Activated CD4-positive, CD25-positive, alpha-beta regulatory T cell treated with anti-CD3 and anti-CD28 coated beads, Interleukin-2, amount 50 U/mL, for 72 hours (primary cell): ENCODE measurements around the gene C17orf100.
"Not testable (repeated sequence)": the region's sequence is repeated elsewhere in the genome, so short reads cannot be mapped to it uniquely, and the experiment has no call there.

Experiments used
- DNase-seq: peaks from one replicate; pipeline ENCODE4 v3.0.0; 2021

Gene C17orf100

DNA sequence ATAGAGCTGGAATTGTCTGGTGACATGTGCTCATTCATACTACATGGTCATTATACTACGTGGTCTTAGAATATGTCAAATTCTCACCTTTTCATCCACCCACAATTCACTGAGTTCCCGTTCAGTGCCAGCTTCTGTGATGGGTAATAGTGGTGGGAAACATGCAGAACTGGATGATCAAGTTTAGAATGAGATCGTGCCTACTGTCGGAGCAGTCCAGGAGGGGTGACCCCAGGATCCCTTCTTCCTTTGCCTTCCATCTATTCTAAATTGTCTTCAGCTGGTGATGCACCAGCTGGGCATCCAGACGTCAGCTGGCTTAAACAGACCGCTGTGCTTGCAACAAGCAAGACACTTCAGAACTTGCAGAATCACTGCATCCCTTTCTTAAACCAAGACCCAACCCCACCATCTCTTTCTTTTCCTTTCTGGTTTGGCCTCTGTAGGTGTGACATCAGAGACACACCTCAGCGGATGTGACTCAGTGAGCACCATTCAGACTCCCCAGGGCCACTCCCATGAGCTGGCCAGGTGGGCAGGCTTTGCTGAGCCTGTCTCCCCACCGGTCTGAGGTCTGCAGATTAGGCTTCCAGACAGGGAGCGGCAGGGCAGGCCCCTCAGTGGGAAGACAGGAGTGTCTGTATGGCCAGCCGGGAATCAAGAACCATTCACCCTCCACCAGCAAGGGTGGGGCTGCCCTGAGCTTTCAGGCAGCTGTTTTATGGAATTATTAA, 18.1 kb downstream of the C17orf100 start:
- DNase-seq, result no peak

DNA sequence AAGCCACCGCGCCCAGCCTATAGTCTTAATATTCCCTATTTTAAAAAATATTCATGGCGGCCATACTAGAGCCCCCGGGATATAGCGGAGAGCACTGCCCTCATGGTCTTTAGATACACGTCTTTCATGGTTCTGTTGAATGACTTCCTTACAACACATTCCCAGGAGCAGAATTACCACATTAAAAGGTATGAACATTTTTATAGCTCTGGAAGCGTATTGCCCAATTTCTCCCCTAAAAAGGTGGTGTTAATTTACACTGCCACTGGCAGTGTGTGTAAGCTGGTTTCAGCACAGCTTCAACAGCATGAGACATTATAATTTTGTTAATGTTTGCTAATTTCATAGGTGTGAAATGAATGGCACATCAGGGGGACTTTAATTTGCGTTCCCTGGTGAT, 19.0 kb downstream of the C17orf100 start:
- DNase-seq, result no peak

DNA sequence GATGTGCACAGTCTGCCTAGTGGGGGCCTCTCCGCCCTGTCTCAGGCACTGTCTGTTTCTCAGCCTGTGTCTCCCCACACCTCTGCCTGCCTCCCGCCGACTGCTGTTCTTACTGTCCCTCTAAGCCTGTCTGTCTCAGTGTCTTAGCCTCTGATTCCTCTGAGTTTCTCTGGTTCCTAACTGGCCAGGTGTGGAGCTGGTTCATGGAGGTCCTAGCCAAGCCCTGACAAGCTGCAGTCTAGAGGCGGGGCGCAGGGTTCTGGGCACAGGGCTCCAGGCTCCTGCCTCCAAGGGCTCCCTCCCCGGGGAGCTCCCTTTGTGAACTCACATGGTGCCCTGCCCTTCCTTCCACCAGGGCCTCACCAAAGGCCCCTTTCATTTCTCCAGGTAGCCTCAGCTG, 19.4 kb downstream of the C17orf100 start:
- DNase-seq, result no peak

DNA sequence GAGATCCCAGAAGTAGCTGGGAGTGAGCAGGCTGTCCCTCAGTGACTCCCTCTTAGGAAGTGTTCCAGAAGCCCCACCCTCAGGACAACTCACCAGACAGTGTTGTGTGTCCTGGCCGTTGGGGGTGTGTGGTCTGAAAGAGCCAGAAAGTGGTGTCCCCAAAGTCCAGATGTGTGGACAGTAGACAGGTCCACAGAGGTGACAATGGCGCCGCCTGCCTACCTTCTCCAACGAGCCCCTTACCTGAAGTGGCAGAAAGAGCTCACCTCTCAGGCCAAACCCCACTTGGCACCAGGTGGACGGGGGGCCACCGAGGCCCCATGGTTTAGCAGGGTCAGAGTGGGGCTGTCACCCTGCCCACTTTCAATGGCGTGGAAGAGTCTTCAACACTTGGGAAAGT, 19.9 kb downstream of the C17orf100 start:
- no peak for DNase-seq

DNA sequence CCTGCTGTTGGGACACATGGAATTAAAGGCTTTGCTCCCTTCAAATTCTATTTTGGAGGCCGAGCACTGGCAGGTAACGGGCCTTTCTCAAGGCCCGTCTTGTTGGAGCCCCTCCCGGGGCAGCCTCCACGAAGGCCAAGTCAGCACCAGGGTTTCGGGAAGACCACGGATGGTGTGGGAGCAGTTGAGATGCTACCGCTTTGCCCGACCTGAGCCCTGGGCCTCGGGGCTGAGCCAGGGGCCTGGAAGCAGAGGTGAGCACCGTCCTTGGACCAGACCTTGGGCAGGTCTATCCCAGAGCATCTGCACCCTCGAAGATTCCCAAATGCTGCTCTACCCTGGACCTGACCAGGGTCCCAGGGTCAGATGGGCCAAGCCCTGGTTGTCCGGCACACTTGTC, 23.0 kb downstream of the C17orf100 start:
- DNase-seq, result no peak

DNA sequence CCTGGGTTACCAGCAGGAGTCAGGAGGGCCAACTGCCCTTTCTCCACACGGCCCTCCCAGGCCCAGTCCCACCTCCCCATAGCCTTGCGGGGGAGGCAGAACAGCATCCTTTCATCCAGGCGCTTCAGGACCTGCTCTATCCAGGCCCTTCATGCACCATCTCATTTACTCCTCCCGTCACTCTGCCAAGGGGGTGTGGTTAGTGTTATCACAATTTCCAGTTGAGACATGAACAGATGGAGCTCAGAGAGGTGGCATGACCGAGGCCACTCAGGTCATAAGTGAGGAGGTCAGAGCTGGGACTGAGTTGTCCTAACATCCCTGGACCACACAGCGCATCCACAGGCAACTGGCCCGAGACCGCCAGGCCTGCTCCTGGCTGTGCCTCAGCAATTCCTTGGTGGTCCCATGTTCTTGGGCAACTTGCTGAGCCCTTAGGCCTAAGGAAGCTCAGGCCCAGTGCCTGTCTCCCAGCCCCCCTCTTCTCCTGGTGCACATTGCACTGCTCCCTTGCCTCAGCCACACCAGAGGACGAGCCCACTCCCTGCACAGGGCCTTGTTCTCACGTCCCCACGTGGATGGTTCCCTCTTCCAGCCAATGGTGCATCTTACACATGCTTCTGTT, 23.8 kb downstream of the C17orf100 start:
- DNase-seq, result no peak

DNA sequence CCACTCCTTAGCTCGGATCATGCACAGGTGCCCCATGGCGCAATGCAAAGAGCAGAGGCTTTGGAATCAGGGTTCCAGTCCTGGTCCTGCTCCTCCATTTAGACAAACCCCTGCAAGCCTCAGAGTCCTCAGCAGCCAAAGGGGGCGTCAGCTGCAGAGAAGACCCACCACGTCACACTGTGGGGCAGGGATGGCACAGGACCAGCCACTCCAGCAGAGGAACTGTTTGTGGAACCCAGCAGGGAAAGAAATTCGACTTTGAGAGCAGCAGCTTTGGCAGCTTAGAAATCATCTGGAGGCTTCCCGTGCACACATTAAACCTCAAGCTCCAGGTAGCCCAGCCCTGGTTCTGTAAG, 25.2 kb downstream of the C17orf100 start:
- DNase-seq, result no peak

DNA sequence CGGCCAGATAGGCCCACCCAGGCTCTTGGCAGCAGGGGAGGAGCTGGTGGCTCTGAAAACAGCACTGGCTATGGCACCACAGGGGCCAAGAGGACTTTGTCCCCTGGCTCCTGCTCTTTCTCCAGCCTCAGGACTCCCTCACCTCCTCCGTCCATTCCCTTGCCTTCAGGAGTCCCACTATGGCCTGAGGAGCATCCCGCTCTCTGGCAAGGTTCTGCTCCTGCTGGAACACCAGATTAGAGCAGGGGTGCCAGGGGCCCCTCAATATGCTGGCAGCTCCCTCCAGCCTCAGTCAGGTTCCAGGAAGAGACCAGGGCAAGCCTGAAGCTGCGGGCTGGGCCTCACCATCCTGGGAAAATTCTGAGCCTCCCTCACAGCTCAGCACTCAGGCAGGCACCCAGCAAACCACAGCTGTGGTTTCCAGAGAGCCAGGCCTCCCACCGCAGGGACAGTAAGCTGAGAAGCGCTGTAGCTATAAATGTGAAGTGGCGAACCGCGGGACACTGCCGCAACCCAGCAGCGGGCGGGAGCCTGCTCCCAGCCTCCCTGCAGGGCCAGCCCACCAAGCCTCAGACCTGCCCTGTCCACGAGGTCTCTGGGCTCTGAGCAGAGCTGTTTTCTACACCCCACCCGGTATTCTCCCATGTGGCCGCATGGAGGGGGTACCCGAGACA, 25.7 kb downstream of the C17orf100 start:
- no peak for DNase-seq

DNA sequence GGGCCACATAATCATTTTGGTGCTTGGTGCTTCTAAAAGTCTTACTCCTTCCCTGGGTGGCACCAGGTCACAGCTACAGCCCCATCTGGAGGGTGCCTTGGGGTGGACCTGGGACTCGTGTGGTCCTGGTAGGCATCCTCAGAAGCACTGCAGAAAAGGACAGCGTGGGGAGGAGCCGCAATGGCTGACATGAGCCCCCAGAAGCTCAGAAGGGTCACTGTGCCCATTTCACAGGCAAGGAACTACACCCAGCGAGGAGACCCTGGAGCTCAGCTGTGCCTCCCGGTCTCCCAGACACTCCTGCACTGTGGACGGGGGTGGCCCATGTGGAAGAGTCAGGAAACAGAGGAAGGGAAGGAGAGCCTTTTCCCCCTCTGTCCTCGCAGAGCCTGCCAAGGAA, 26.4 kb downstream of the C17orf100 start:
- DNase-seq, result no peak

DNA sequence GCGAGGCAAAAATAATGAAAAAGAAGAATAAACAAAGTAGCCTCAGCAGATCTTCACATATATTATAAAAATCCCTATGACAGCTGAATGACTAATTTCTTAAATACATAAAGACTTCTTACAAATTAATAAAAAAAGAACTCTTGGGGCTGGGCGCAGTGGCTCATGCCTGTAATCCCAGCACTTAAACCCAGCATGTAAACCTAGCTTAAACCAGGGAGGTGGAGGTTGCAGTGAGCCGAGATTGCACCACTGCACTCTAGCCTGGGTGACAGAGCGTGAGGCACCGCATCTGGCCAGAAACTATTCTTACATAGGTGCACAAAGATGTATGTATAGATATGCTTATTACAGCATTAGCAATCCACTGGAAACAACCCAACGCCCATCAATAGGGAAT, 27.7 kb downstream of the C17orf100 start:
- no peak for DNase-seq

DNA sequence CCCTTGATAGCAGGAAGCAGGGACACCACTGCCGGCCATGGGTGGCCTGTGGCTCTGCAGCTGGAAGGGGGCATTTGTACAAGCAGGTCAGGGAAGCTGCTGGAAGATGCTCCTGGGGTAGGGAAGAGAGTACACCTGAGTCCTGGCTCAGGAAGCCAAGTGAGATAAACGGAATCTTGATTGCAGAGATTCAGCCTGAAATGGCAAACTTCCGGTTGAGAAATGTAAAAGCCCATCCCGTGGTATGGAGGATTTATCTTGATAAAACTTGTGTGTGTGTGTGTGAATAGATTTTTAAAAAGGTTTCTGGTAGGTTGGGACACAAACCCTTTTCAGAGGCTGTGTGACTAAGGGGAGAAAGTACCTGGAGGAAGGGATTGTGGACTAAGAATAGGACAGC, 29.6 kb downstream of the C17orf100 start:
- no peak for DNase-seq

DNA sequence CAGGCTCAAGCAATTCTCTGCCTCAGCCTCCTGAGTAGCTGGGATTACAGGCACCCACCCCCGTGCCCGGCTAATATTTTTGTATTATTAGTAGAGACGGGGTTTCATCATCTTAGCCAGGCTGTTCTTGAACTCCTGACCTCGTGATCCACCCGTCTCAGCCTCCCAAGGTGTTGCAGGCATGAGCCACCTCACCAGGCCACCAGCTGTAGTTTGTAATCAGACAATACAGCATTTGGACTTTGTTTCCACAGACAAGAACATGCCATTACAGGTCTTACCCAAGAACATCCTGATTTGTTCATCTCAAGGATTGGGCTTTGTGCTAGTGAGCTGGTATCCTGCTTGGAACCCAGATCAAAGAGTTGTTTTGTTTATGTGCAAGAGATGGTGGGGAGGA, 30.1 kb downstream of the C17orf100 start:
- DNase-seq, result no peak

DNA sequence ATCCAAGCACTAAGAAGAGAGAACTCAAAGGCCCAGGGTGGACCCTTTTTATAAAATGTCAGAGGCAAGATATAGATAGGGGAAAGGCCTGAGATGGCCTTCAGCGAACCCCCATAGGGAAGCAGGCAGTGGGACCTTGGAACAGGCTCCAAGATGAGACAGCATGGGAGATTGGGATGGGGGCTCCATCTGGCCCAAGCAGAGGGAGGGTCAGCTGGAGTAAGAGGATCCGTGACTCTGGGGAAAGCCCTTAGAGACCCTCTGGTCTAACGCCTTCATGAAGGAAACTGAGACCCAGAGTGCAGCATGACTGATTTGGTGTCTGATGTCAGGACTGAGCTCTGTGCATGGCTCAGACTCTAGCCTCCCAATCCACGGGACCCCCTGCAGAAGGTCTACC, 30.8 kb downstream of the C17orf100 start:
- no peak for DNase-seq

DNA sequence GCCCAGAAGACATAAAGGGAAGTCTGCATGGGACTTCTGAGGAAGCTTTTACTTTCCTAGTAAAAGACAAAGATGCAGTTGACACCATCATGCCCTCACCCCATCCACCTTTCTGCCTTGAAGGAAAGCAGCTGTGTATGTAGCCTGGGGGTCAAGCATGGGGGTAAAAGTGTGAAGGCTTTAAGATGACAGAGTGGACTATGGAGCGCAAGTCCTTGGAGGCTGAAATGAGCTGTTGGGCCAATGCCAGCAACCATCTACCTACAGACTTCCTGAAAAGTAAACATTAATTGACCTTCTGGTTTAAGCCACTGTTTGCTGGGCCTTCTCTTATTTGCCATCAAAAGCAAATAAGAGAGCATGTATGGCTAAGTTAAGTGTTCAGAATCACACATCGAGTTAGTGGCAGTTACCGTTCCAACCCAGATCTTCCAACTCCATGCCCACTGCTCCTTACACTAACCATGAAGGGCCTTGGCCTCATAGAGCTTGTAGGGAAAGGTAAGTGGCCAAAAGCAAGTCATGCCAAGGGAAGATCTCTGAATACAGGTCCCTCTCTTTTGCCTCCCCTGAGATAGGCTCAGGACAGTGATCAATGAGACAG, 31.6 kb downstream of the C17orf100 start:
- DNase-seq, result no peak

DNA sequence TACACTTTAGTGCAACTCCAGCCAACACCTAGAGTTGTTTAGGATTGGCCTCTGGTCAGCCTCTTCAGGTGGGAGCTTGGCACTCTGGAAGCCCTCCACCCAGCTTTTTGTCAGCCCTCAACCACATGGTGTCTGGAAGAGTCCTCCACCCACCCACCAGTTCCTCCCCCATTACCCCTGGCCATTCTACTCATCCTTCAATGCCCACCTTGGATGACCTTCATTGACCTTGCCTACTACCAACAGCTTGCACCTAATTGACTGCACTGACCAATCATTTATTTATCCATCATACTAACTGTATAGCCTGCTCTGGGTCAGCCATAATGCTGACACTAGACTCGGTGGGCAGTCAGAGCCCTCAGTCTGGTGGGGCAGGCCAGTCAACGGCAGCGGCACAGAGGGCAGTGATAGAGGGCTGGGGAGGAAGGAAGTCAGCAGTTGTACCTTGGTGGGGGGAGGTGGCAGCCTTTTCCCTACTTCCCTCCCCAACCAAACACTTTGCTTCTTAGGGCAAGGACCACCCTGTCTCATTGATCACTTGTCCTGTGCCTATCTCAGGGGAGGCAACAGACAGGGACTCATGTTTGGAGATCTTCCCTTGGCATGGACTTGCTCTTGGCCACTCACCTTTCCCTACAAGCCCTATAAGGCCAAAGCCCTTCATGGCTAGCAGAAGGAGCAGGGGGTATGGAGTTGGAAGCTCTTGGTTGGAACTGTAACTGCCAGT, 32.3 kb downstream of the C17orf100 start:
- no peak for DNase-seq

DNA sequence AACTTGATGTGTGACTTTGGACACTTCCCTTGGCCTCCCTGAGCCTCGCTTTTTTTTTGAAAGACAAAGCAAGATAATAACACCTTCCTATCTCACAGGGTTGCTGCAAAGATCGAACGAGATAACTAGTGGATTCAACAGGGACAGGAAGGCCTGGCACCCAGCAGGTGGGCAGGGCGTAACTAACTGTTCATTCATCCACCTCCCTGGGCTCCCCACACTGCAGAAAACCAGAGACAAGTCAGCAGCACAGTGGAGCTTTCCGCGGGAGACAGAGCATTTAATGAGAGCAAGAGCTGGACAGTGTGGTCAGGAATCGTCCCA, 32.9 kb downstream of the C17orf100 start:
- no peak for DNase-seq

DNA sequence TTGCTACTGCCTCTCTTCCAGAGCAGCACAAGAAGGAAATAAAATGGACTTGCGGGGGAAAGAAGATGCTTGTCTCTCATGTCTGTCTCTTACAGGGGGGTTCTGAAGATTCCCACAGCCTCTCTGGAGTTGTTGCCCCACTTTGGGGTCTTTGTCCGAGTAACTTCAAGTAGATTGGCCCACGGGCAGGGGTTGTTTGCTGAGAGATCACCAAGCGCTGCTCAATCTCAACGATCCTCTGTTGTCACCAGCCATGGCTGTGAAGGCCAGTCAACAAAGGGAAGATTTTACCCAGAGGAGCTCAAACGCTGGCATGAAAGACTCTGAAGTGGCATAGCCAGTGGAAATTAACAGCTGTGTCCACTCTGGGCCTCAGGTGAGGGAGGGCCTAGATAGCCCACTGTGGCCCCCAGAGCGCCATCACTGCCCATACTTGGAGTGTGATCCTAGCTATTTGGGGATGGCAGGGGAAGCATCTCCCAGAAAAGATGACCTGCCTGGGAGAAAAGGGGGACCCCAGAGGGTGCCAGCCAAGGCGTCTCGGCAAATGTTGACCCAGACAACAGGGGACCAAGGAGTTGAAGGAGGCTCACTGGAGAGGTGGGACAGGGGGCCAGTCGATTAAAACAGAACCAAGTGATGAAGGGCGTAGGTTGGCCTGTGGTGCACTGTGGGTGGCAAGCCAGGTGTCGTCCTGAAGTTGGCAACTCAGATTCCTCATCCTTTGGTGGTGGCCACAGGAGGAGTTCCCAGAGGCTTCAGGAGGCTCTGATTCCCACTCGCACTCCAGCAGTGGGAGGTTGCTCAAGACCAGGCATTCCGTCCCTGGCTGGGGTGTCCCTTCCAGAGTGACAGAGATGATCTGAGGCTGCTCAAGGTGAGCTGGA, 33.6 kb downstream of the C17orf100 start:
- DNase-seq, result no peak

DNA sequence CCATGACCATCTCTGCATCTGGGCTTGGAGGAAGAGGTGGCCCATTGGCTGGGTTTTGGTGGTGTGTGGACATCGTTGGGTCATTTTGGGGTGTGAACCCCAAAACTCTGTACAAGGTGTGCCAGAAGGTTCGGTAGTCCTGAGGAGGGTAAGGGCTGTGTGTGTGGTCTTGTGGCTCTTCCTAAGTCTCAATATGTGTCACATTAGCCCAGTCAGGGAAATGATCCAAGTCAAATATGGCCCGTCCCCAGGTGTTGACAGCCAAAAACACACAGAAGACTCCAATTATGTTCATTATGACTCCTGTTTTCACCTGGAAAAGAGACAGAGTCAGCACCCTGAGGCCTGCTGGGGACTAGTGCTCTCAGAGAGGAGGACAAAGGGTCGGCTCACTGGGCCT, 34.5 kb downstream of the C17orf100 start:
- no peak for DNase-seq

DNA sequence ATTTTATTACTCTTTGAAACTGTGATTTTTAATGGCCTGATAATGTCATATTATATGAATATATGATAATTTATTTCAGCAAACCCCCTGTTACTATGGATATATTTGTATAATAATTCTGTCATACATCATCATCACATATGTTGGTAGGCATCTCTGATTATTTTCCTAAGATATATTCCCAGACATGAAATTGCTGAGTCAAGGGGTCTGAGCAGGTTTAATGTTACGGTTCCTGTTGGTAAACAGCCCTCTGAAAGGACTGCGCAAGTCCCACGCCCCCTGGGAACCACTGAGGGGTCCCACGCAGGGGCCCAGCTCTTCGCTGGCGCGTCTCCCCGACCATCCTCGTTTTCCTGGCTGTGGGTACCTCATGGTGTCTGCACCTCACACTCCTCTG, 37.4 kb downstream of the C17orf100 start:
- DNase-seq, result no peak

DNA sequence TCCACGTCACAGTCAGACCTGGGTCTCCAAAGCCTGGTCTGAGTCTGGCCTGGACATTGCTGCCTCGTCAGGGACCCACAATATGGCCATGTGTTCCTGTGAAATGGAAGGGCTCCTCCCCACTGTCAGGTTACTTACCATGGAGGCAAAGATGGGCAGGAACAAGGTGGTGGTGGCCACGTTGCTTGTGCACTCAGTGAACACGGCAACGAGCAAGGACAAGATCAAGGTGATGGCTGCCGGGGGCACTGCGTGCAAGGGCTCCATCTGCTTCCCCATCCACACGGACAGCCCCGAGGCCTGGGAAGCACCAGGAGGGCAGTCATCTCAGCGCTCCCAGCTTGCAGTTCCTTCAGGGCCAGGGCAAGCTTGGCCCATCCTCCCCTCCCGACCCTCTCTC, 39.1 kb downstream of the C17orf100 start:
- DNase-seq, result no peak

DNA sequence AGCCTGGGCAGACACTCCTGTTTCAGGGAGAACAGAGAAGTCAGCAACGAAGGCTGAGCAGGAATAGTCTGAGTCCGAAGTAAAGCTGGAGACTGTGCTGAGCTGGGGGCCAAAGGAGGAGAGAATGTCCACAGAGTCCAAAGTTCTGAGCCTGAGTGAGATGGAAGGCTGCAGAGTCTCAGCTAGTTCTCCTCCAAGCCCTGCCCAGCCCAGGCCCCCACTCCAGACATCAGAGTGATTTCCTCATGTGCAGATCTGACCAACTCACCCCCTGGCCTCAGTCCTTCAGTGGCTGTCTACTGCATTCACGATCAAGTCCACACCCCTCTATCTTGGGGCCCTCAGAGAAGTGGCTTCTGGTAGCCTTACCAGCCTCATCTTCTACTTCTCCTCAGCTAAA, 40.0 kb downstream of the C17orf100 start:
- DNase-seq, result no peak

DNA sequence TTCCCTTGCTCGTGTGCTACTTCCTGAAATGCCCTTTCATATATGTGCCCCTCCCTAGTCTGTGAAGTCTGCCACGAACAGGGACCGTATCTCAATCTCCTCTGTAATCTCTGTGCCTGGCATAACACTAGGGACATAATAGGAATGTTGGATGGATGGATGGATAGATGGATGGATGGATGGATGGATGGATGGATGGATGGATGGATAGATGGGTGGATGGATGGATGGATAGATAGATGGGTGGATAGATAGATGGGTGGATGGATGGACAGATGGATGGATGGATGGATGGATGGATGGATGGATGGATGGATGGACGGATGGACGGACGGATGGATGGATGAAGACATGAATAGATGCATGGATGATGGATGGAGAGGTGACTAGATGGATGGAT, 40.4 kb downstream of the C17orf100 start:
- not testable (repeated sequence) for DNase-seq

DNA sequence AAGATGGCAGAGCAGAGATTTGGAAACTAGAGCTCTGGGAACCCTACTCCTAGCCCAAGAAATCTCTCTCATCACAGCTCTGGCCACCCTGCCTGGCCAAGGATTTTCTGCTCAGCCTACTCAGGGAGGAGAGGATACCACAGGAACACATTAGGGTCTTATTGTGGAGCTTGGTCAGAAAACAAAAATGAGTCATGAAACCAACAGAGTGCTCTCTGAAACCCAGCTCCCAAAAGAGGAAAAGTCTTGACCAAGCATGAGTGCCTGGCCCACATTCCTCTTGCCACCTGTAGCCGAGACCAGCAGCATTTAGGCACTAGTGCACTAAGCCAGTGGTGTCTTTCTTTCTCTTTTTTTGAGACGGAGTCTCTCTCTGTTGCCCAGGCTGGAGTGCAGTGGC, 43.5 kb downstream of the C17orf100 start:
- no peak for DNase-seq
